Neural progenitor cell (in vitro differentiated cells): ENCODE results near the gene CSF1. TPM values are rescaled to one million over a fixed set of nuclear protein-coding genes. Genes with fewer than 3 reads are reported as not detected.
A peak's percentile ranks its signal among the peaks of the same experiment; 100 is the strongest.

Experiments
- DNase-seq: peaks from one replicate; pipeline ENCODE4 v3.0.0-alpha.2; 2016; ENCODE audit warnings: low spot score
- H2AFZ ChIP-seq: fragments of 200-600 bp; sonication (generic); replicated peaks from 2 replicates; pipeline ENCODE4 v1.6.1; 2016; ENCODE audit warnings: antibody characterized with exemption
- H3F3A ChIP-seq: fragments of 200-600 bp; sonication (generic); 2 replicates; pipeline ENCODE4 v1.6.1; 2016; ENCODE audit warnings: antibody characterized with exemption, low read depth
- H3K27ac ChIP-seq: fragments of 200-600 bp; sonication (generic); 2 replicates; pipeline ENCODE4 v1.5.1; 2016; ENCODE audit warnings: mild to moderate bottlenecking
- H3K27me3 ChIP-seq: fragments of 200-600 bp; sonication (generic); 2 replicates; pipeline ENCODE4 v1.6.1; 2016; ENCODE audit warnings: mild to moderate bottlenecking, moderate library complexity
- H3K36me3 ChIP-seq: fragments of 200-600 bp; sonication (generic); 2 replicates; pipeline ENCODE4 v1.5.1; 2016
- H3K4me1 ChIP-seq: fragments of 200-600 bp; sonication (generic); 2 replicates; pipeline ENCODE4 v1.6.1; 2016; ENCODE audit warnings: mixed run types
- H3K4me2 ChIP-seq: fragments of 200-600 bp; sonication (generic); 2 replicates; pipeline ENCODE4 v1.6.1; 2016
- H3K4me3 ChIP-seq: fragments of 200-600 bp; sonication (generic); 2 replicates; pipeline ENCODE4 v1.5.1; 2016
- H3K79me2 ChIP-seq: fragments of 200-600 bp; sonication (generic); 2 replicates; pipeline ENCODE4 v1.6.1; 2016; ENCODE audit warnings: low read depth
- H3K9ac ChIP-seq: fragments of 200-600 bp; sonication (generic); 2 replicates; pipeline ENCODE4 v1.6.1; 2016
- H3K9me3 ChIP-seq: fragments of 200-600 bp; sonication (generic); 2 replicates; pipeline ENCODE4 v1.5.1; 2016; ENCODE audit warnings: low read depth
- H4K20me1 ChIP-seq: fragments of 200-600 bp; sonication (generic); 2 replicates; pipeline ENCODE4 v1.6.1; 2016; ENCODE audit warnings: low read depth
- H3K27ac Mint-ChIP-seq: 3 replicates; pipeline ENCODE4 v1.8.0; 2021; ENCODE audit warnings: mixed read lengths
- H3K27me3 Mint-ChIP-seq: 2 replicates; pipeline ENCODE4 v1.8.0; 2022; ENCODE audit warnings: low read depth, mild to moderate bottlenecking, inconsistent platforms, moderate library complexity, mixed read lengths; ENCODE audit not compliant: insufficient read depth
- H3K36me3 Mint-ChIP-seq: 3 replicates; pipeline ENCODE4 v1.8.0; 2021; ENCODE audit warnings: mixed read lengths
- H3K4me1 Mint-ChIP-seq: 3 replicates; pipeline ENCODE4 v1.8.0; 2021; ENCODE audit warnings: mixed read lengths
- H3K4me3 Mint-ChIP-seq: 3 replicates; pipeline ENCODE4 v1.8.0; 2021; ENCODE audit warnings: mild to moderate bottlenecking, moderate library complexity, mixed read lengths
- H3K9me3 Mint-ChIP-seq: 3 replicates; pipeline ENCODE4 v1.8.0; 2020; ENCODE audit warnings: mixed read lengths
- EZH2 ChIP-seq: fragments of 200-600 bp; sonication (generic); IDR thresholded peaks from 2 replicates; pipeline ENCODE4 v1.6.1; 2017; ENCODE audit warnings: antibody characterized with exemption, mild to moderate bottlenecking, moderate library complexity
- EZH2phosphoT487 ChIP-seq: fragments of 200-600 bp; sonication (generic); IDR thresholded peaks from 2 replicates; pipeline ENCODE4 v1.6.1; 2017; ENCODE audit warnings: antibody characterized with exemption
- total RNA-seq: library from RNA; depleted of rRNA; stranded (reverse); fragments of >200 nt; gene quantifications from 2 replicates; pipeline ENCODE4 v1.2.3, GENCODE V29; 2015; ENCODE audit warnings: low replicate concordance
- TF ChIP-seq, protein P1 (sequence below): fragments of 200-600 bp; sonication (generic); IDR thresholded peaks from 2 replicates; pipeline ENCODE4 v1.5.1; 2017; ENCODE audit warnings: antibody characterized with exemption, mild to moderate bottlenecking

CSF1 gene
- total RNA-seq, 1 donor from 2014 or later, result 2.7 TPM

DNA sequence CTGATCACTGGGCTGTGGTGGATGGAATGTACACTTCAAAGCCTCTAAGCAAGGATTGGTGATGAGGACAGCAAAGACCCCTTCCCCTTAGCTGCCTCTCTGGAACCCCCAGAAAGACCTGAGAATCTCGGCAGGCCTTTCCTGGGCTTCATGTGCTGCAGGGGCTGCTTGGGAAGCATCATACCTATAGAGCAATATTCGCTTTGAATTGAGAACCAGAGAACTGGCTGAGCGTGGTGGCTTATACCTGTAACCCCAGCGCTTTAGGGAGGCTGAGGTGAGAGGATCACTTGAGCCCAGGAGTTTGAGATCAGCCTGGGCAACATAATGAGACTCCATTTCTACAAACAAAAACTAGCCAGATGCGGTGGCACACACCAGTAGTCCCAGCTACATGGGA lies 22.0 kb downstream of the CSF1 start:
- Histone ChIP-seq H3K79me2 (no peaks in the 10 kb centered on the region), H3K4me3 (no peak overlapping the region), H3K36me3 (no peaks in the 10 kb centered on the region), H4K20me1 (no peaks in the 10 kb centered on the region), H3K4me2 (no peak overlapping the region), H3F3A (peaks cover 21% of the 10 kb centered on the region), H2AFZ (no peak overlapping the region), H3K27ac (no peak overlapping the region), H3K27me3 (no peaks in the 10 kb centered on the region), H3K9ac (no peak overlapping the region), H3K9me3 (peaks cover 5% of the 10 kb centered on the region), H3K4me1 (peaks cover 26% of the 10 kb centered on the region)
- Mint-ChIP-seq H3K4me3 (no peak overlapping the region), H3K9me3 (peaks cover 23% of the 10 kb centered on the region), H3K36me3 (peaks cover 4% of the 10 kb centered on the region), H3K27me3 (peaks cover 11% of the 10 kb centered on the region), H3K27ac (peak overlapping the region; percentile 83), H3K4me1 (peaks cover 30% of the 10 kb centered on the region)
- DNase-seq, result no peak
- TF ChIP-seq EZH2phosphoT487, result no peak

DNA sequence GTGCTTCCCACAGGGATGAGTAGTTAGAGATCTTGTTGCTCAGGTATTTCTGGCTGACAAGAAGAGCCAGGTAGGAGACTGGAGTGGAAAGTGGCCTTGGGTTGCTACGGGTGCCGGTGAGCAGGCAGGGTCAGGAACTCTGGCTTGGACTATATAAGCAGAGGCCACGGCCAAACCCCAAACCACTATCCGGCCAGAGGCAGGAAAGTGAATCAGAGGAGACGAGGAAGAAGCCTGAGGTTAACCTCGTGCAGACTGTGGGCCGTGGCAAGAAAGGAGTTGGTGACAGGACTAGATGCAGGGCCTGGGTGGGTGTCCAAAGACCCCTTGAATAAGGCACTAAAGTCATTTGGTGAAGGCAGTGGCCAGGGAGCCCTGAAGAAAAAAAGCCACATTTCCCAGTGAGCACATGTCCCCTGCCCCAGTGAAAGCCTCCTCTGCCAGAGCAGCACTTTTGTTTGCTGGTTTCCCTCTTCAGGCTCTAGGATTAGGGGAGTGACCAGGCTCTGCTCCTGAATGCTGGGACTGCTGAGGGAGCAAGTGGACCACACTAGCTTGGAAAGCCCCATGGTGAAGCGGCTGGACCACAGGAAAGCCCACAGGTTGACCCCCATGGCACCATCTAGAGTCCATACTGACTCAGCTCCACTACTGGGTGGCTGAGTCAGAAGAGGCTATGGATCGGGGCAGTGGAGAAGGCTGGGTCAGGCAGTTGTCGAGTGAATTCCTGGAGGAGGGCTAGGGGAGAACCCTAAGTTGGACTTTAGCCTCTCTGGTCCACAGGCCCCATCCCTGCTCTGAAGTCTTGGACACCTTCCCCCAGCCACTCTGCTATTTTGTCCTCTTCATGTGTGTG lies 23.4 kb downstream of the CSF1 start:
- no peaks in the 10 kb centered on the region for H4K20me1 ChIP-seq
- Mint-ChIP-seq H3K4me1 (peaks cover 30% of the 10 kb centered on the region), H3K36me3 (peaks cover 2% of the 10 kb centered on the region), H3K27me3 (peaks cover 11% of the 10 kb centered on the region), H3K4me3 (no peak overlapping the region), H3K9me3 (peaks cover 32% of the 10 kb centered on the region), H3K27ac (peak overlapping the region; percentile 39)
- H3K9ac ChIP-seq, result no peak overlapping the region
- TF ChIP-seq, protein P1, sequence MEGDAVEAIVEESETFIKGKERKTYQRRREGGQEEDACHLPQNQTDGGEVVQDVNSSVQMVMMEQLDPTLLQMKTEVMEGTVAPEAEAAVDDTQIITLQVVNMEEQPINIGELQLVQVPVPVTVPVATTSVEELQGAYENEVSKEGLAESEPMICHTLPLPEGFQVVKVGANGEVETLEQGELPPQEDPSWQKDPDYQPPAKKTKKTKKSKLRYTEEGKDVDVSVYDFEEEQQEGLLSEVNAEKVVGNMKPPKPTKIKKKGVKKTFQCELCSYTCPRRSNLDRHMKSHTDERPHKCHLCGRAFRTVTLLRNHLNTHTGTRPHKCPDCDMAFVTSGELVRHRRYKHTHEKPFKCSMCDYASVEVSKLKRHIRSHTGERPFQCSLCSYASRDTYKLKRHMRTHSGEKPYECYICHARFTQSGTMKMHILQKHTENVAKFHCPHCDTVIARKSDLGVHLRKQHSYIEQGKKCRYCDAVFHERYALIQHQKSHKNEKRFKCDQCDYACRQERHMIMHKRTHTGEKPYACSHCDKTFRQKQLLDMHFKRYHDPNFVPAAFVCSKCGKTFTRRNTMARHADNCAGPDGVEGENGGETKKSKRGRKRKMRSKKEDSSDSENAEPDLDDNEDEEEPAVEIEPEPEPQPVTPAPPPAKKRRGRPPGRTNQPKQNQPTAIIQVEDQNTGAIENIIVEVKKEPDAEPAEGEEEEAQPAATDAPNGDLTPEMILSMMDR, result no peak
- no peaks in the 10 kb centered on the region for H3K27me3 ChIP-seq
- no peak overlapping the region for H3K4me2 ChIP-seq
- H3K79me2 ChIP-seq, result no peaks in the 10 kb centered on the region
- H3F3A ChIP-seq, result peaks cover 21% of the 10 kb centered on the region
- no peak overlapping the region for H3K27ac ChIP-seq
- H3K4me3 ChIP-seq, result no peak overlapping the region
- H2AFZ ChIP-seq, result peak overlapping the region; percentile 69
- no peaks in the 10 kb centered on the region for H3K36me3 ChIP-seq
- H3K9me3 ChIP-seq, result peaks cover 8% of the 10 kb centered on the region
- H3K4me1 ChIP-seq, result peaks cover 26% of the 10 kb centered on the region
- no peak for DNase-seq

DNA sequence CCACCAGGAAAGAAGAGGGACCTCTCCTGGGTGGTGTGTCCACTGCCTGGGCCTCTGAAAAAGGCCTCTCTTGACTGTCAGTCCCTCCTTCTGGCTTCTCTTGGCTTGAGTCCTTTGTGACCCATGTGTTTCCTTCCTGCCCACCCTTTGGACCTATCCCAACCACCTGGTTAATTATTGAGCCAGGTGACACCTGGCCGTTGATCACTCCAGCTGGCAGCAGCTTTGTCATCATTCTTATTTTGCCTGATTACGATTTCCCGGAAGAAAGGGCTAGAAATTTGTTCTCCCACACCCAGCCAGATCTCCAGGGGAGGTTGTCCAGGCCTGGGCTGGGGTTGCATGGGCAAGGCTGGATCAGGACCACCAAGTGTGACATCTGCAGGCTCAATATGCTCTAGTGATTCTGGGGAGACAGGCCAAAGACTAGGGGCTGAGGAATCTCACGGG lies 24.8 kb downstream of the CSF1 start:
- no peak for DNase-seq
- no peak for TF ChIP-seq EZH2
- TF ChIP-seq EZH2phosphoT487, result no peak
- TF ChIP-seq, protein P1, result no peak
- H3K9me3 ChIP-seq, result peaks cover 8% of the 10 kb centered on the region
- Mint-ChIP-seq H3K27me3 (peaks cover 9% of the 10 kb centered on the region), H3K36me3 (peaks cover 5% of the 10 kb centered on the region), H3K27ac (no peak overlapping the region), H3K4me3 (no peak overlapping the region), H3K4me1 (peaks cover 22% of the 10 kb centered on the region), H3K9me3 (peaks cover 36% of the 10 kb centered on the region)
- no peaks in the 10 kb centered on the region for H3K27me3 ChIP-seq
- H3K4me1 ChIP-seq, result peaks cover 20% of the 10 kb centered on the region
- no peak overlapping the region for H3K4me2 ChIP-seq
- no peak overlapping the region for H3K4me3 ChIP-seq
- no peak overlapping the region for H2AFZ ChIP-seq
- no peaks in the 10 kb centered on the region for H4K20me1 ChIP-seq
- no peaks in the 10 kb centered on the region for H3K36me3 ChIP-seq
- H3K79me2 ChIP-seq, result no peaks in the 10 kb centered on the region
- no peak overlapping the region for H3K27ac ChIP-seq
- H3F3A ChIP-seq, result peaks cover 19% of the 10 kb centered on the region
- H3K9ac ChIP-seq, result no peak overlapping the region

DNA sequence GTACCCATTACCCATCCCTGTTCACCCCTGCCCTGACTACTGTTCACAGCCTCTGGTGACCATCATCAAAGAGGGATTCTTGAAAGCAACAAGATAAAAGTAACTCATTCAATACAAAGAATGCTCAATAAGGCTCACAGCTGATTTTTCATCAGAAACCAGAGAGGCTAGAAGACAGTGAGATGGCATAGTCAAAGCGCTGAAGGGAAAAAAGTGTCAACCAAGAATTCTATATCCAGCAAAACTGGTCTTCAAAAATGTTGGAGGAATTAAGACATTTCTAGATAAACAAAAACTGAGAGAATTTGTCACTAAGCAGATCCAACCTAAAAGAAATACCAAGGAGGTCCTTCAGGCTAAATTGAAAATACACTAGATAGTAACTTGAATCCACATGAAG lies 27.1 kb downstream of the CSF1 start:
- Mint-ChIP-seq H3K4me3 (no peak overlapping the region), H3K9me3 (peaks cover 38% of the 10 kb centered on the region), H3K36me3 (peaks cover 5% of the 10 kb centered on the region), H3K4me1 (no peaks in the 10 kb centered on the region), H3K27ac (no peak overlapping the region), H3K27me3 (peaks cover 5% of the 10 kb centered on the region)
- H3K36me3 ChIP-seq, result no peaks in the 10 kb centered on the region
- no peak for DNase-seq
- H4K20me1 ChIP-seq, result no peaks in the 10 kb centered on the region
- no peaks in the 10 kb centered on the region for H3K79me2 ChIP-seq
- H3F3A ChIP-seq, result no peaks in the 10 kb centered on the region
- H3K4me3 ChIP-seq, result no peak overlapping the region
- H3K27ac ChIP-seq, result no peak overlapping the region
- H3K4me2 ChIP-seq, result no peak overlapping the region
- H3K9me3 ChIP-seq, result peaks cover 8% of the 10 kb centered on the region
- no peak overlapping the region for H2AFZ ChIP-seq
- TF ChIP-seq, protein P1, result no peak
- TF ChIP-seq EZH2phosphoT487 (no peak), EZH2 (no peak)
- no peaks in the 10 kb centered on the region for H3K27me3 ChIP-seq
- peaks cover 5% of the 10 kb centered on the region for H3K4me1 ChIP-seq
- no peak overlapping the region for H3K9ac ChIP-seq
